ENCODE results near the gene CACNB2.

DNA sequence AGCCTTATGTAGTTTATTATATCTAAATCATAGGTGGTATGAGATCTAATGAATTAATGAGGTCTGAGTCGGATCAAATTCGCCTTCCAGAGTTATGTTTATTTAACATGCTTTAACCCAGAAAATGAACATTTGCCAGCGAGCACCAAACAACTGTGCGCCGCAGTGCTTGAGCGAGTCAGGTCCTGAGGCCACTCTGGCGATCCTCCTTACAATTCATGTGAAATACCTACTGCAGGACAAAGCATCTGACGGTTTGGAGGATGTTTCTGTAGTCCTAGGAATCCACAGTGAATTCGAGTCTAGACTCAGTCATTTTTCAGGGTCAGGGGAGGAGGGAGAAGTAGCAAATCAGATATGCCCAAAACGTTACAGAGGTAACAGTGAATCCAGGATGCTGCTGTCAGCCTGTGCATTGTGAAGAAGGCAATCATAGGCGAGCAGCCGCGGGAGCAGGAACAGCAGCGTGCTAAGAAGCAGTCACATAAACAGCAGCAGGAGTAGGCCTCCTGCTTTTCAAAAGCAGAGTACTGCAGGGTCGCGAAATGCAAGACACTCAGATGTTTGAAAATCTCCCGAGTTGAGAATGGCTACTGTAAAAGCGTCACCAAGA is 120.2 kb downstream of the CACNB2 start:
- TF ChIP-seq, protein P1, sequence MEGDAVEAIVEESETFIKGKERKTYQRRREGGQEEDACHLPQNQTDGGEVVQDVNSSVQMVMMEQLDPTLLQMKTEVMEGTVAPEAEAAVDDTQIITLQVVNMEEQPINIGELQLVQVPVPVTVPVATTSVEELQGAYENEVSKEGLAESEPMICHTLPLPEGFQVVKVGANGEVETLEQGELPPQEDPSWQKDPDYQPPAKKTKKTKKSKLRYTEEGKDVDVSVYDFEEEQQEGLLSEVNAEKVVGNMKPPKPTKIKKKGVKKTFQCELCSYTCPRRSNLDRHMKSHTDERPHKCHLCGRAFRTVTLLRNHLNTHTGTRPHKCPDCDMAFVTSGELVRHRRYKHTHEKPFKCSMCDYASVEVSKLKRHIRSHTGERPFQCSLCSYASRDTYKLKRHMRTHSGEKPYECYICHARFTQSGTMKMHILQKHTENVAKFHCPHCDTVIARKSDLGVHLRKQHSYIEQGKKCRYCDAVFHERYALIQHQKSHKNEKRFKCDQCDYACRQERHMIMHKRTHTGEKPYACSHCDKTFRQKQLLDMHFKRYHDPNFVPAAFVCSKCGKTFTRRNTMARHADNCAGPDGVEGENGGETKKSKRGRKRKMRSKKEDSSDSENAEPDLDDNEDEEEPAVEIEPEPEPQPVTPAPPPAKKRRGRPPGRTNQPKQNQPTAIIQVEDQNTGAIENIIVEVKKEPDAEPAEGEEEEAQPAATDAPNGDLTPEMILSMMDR (IDR thresholded peaks at IDR 0.05 in 2 of 3, conservative IDR thresholded peaks at IDR 0.05 in 1 of 3; ENCODE audit: control insufficient read depth in 2 of 3, extremely low read depth in 1 of 3, insufficient read depth in 1 of 3, low read depth in 3 of 3, low read length in 3 of 3) = no peak
- TF ChIP-seq EP300 (IDR thresholded peaks at IDR 0.05; ENCODE audit: borderline replicate concordance in 1 of 2, control insufficient read depth in 1 of 2, low read depth in 2 of 2, low read length in 2 of 2) = no peak

All from GM12878 (cell line).